Activated CD4-positive, alpha-beta T cell treated with anti-CD3 and anti-CD28 coated beads for 24 hours (primary cell): ENCODE measurements around the gene GABPB2.
A peak's percentile ranks its signal among the peaks of the same experiment; 100 is the strongest.

Experiments
- DNase-seq, 2 donors: peaks; one replicate each; pipeline ENCODE4 v3.0.0-alpha.2; 2020; ENCODE audit warnings: low read depth in 2 of 2

The GABPB2 gene

GRCh38 chr1:151133018-151133806, 62.7 kb downstream of the GABPB2 start:
- no peak for DNase-seq

GRCh38 chr1:151134396-151134795, 63.8 kb downstream of the GABPB2 start:
- DNase-seq: no peak

GRCh38 chr1:151134991-151135390, 64.4 kb downstream of the GABPB2 start:
- DNase-seq: no peak

GRCh38 chr1:151135433-151136385, 65.1 kb downstream of the GABPB2 start:
- DNase-seq: no peak

- no peak for DNase-seq
Measured at GRCh38 chr1:151137789-151138188, 67.2 kb downstream of the GABPB2 start.

GRCh38 chr1:151142411-151143056, 72.0 kb downstream of the GABPB2 start:
- DNase-seq: no peak

- no peak for DNase-seq
Measured at GRCh38 chr1:151143057-151143435, 72.5 kb downstream of the GABPB2 start.

- no peak for DNase-seq
Measured at GRCh38 chr1:151143986-151144385, 73.4 kb downstream of the GABPB2 start.

GRCh38 chr1:151144474-151145303, 74.1 kb downstream of the GABPB2 start:
- no peak for DNase-seq

GRCh38 chr1:151145304-151146071, 74.9 kb downstream of the GABPB2 start:
- DNase-seq: no peak

GRCh38 chr1:151146072-151146411, 75.5 kb downstream of the GABPB2 start:
- no peak for DNase-seq

- peak; percentile 76 to 86 for DNase-seq
Measured at GRCh38 chr1:151146412-151147131, 76.0 kb downstream of the GABPB2 start, which contains the start of gene SEMA6C. Gene SEMA6C, minus strand, starts transcription at chr1:151146631. Its CDS starts 4,010 bp downstream, at chr1:151142621.

- no peak for DNase-seq
Measured at GRCh38 chr1:151147132-151147503, 76.6 kb downstream of the GABPB2 start.

- DNase-seq: no peak
Measured at GRCh38 chr1:151147665-151148064, 77.1 kb downstream of the GABPB2 start.

- peak; percentile 67 to 75 for DNase-seq
Measured at GRCh38 chr1:151156515-151156819, 85.9 kb downstream of the GABPB2 start, which contains the start of gene TNFAIP8L2. Gene TNFAIP8L2, plus strand, starts transcription at chr1:151156649. Its CDS starts 2,049 bp downstream, at chr1:151158698.

- DNase-seq: peak in 1 of 2 donors; percentile 51
Measured at GRCh38 chr1:151157067-151157531, 86.5 kb downstream of the GABPB2 start.

- DNase-seq: peak in 1 of 2 donors; percentile 46
Measured at GRCh38 chr1:151158326-151158725, 87.8 kb downstream of the GABPB2 start.

- no peak for DNase-seq
Measured at GRCh38 chr1:151158751-151159251, 88.2 kb downstream of the GABPB2 start.

- DNase-seq: no peak
Measured at GRCh38 chr1:151159373-151159772, 88.8 kb downstream of the GABPB2 start.
